22Rv1 (cell line): ENCODE data around the gene GID8.

ENCODE experiments used
- H3K27ac ChIP-seq: fragments of 450-650 bp; 2 replicates; pipeline ENCODE4 v1.5.1; 2017
- ZFX ChIP-seq: fragments of 450-650 bp; IDR thresholded peaks from 2 replicates; pipeline ENCODE4 v1.6.1; 2017; ENCODE audit warnings: antibody characterized with exemption, borderline replicate concordance
- TF ChIP-seq, protein P1 (sequence below): fragments of 450-650 bp; IDR thresholded peaks from 2 replicates; pipeline ENCODE4 v1.5.1; 2017; ENCODE audit warnings: mild to moderate bottlenecking

Gene GID8

DNA sequence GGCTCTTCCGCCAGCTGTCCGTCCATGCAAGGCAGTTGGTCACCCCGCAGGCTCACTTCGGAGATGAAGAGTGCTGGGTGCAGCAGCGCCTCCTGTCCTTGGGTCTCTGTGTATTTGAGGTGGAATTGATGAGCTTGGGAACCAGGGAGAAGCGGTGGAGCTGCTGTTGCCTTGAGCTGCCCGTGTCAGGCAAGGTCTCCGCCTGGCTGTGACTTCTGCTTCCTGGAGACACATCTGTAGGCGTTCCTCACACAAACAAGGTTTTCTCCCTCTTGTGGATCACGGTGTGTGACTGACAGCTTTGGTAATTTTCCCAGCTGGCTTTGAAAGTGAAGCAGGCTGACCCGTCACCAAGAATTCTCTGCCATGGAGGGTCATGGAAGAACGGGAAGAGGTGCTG lies 12.0 kb downstream of the GID8 start:
- no peak overlapping the region for H3K27ac ChIP-seq
- TF ChIP-seq ZFX, result no peak
- TF ChIP-seq, protein P1, sequence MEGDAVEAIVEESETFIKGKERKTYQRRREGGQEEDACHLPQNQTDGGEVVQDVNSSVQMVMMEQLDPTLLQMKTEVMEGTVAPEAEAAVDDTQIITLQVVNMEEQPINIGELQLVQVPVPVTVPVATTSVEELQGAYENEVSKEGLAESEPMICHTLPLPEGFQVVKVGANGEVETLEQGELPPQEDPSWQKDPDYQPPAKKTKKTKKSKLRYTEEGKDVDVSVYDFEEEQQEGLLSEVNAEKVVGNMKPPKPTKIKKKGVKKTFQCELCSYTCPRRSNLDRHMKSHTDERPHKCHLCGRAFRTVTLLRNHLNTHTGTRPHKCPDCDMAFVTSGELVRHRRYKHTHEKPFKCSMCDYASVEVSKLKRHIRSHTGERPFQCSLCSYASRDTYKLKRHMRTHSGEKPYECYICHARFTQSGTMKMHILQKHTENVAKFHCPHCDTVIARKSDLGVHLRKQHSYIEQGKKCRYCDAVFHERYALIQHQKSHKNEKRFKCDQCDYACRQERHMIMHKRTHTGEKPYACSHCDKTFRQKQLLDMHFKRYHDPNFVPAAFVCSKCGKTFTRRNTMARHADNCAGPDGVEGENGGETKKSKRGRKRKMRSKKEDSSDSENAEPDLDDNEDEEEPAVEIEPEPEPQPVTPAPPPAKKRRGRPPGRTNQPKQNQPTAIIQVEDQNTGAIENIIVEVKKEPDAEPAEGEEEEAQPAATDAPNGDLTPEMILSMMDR, result no peak

DNA sequence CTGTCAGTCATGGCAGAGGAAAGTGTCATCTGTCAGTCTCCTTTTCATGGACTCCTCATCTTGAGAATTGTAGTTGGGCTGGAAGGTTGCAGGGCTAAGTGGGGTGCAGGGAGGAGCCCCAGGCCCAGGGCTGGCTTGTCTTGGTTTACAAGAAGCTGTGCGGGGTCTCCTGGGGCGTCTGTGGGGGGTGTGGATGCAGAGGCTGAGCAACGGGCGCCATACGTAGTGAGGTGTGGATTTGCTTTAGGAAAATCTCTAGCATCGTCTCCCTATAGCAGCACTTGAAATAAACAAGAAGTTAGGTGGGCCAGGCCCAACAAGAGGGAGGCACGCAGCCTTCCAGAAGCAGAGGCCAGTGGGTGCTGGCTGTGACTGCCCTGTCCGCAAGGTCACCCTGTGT lies 12.8 kb downstream of the GID8 start:
- H3K27ac ChIP-seq, result no peak overlapping the region
- TF ChIP-seq, protein P1, result no peak

DNA sequence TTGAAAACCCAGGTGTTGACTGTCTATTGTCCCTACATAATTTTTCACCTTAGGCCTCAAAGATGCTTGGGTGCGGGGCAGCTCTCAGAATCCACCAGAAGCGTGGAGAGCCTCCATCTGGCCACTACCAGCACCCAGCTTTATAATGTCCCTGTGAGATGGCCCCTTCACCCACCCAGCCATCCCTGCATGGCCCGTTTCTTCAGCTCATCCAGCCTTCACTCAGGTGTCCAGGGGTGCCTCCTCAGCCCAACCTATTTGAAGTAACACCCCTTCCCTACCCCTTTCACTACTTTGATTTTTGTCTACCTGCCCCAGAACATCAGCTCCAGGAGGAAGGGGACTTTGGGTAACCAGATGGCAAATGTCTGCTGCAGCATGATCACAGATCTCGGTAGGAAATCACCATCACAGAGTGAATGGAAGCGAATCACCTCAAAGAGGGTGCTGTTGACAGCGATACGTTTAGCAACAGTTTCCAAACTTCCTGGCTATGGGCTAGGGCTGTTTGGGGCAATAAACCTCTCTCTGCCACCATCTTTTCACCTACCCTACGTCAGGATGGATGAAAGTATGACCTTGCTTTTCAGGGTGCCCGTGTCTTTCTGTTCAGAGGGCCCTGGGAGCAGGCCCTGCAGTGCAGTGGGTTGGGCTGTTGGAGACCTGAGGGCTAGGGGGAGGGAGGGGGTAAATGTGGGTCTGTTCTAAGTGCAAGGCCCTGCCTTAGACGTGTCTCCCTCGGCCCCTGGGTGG lies 13.4 kb downstream of the GID8 start:
- no peak overlapping the region for H3K27ac ChIP-seq
- TF ChIP-seq ZFX, result no peak
- TF ChIP-seq, protein P1, result no peak

DNA sequence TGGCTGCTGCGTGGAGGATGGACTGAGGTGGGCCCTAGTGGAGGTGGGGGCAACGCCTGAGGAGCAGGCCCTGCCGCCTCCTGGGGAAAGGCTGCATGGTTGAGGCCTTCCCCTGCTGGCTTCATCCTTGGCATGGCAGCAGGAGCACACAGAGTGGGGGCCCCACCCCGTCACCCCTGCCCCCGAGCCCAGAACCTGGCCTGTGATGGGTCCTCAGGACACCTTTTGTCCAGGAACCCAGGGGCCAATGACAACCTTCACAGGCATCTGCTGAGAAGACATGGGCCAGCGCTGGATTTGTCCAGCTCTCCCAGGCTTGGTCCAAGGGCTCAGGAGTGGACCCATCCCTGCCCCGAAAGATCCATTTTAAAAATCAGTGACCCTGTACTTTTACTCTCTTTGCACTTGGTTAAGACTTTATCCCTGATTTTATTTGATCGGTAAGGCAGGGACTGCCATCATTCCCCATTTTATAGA lies 14.0 kb downstream of the GID8 start:
- no peak overlapping the region for H3K27ac ChIP-seq
- TF ChIP-seq, protein P1, result no peak
- TF ChIP-seq ZFX, result no peak

DNA sequence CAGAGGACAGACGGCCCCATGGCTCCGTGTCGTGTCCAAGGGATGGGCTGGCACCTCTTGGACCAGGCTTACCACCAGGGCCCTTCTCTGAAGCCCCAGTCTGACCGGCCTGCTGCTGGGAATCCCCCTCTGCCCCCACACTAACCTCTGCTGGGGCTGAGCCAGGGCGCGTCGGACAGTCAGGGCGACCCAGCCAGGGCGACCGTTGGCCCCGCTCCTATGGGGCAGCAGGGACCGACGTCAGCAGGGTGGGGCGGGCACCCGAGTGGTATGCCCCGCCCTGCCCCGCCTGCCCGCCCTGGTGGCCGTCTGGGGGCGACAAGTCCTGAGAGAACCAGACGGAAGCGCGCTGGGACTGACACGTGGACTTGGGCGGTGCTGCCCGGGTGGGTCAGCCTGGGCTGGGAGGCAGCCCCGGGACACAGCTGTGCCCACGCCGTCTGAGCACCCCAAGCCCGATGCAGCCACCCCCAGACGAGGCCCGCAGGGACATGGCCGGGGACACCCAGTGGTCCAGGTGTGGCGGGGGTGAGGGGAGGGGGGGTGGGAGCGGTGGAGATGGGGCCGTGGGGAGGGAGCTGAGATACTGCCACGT lies 14.5 kb downstream of the GID8 start, which contains the start of gene SLC17A9:
SLC17A9 (plus strand) TSS at position 337 of the 595 bp plus-strand sequence; CDS start at position 459, 122 bp downstream.
- TF ChIP-seq ZFX, result no peak
- TF ChIP-seq, protein P1, result no peak

DNA sequence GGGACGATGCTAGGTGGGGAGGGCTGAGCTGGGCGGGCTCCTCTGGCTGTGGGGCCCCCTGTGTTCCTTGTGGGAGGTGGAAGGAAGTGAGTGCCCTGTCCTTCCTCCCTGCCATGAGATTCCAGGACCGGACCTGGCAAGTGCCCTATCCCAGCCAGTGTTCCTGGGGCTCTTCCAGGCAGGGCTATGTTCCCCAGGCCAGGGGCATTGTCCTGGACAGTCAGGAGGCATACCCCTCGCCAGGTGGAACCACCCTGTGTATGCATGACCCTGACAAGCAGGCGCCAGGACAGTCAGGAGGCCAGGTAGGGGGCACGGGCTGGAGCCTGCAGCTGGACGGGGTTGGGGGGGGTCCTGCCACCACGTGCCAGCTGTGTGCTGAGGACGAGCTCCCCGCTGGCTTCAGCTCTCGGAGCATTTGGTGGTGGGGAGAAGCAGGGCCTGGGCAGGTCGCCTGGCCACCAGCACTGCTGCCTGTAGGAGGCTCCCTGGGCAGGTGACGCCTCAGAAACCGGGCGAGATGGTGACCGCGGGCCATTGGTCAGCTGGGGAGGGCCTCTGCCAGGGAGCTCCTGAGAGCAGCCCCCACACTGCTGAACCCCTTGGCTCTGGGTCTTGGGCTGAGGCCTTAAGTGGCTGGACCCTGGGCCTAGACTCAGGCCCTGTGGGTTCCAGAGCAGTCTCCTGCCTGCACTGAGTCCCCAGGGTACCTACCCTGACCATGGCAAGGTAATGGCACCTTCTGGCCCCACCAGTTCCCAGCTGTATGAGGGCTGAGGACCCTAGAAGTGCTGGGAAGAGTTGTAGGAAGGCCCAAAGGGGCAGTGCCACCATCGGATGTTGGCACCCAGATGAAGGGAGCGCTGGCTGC lies 15.3 kb downstream of the GID8 start:
- no peak overlapping the region for H3K27ac ChIP-seq
- no peak for TF ChIP-seq ZFX
- TF ChIP-seq, protein P1, result no peak

More for the DNA sequence above, 14.5 kb downstream of the GID8 start, which contains the start of gene SLC17A9:
- no peak within 1 kb of the TSS for H3K27ac ChIP-seq
